Liver (tissue), 9 donors: Measurements from ENCODE around the gene SPSB1. TPM values are rescaled to one million over a fixed set of nuclear protein-coding genes. Genes with fewer than 3 reads are reported as not detected.

Experiments used
- DNase-seq: peaks from one replicate; pipeline ENCODE4 v3.0.0-alpha.2; 2017; ENCODE audit warnings: low spot score
- H3K27ac ChIP-seq, 2 donors: one replicate each; pipeline ENCODE4 v1.7.0; 2013; ENCODE audit warnings: inconsistent platforms in 2 of 2, low read length in 2 of 2, control low read depth in 1 of 2, low read depth in 1 of 2, mild to moderate bottlenecking in 1 of 2
- H3K27me3 ChIP-seq, 4 donors: one replicate each; pipeline versions ENCODE4 v1.6.1 to v1.7.0; 2013; ENCODE audit warnings: low read length in 3 of 4, inconsistent platforms in 1 of 4, mild to moderate bottlenecking in 1 of 4, moderate library complexity in 1 of 4; ENCODE audit not compliant: control insufficient read depth in 4 of 4, insufficient read depth in 4 of 4
- H3K36me3 ChIP-seq, 4 donors: one replicate each; pipeline versions ENCODE4 v1.6.1 to v1.7.0; 2013; ENCODE audit warnings: low read length in 3 of 4, mild to moderate bottlenecking in 3 of 4, low read depth in 1 of 4, moderate library complexity in 1 of 4; ENCODE audit not compliant: control insufficient read depth in 4 of 4, insufficient read depth in 3 of 4
- H3K4me1 ChIP-seq, 4 donors: one replicate each; pipeline versions ENCODE4 v1.6.1 to v1.7.0; 2013; ENCODE audit warnings: low read length in 3 of 4, mild to moderate bottlenecking in 3 of 4, moderate library complexity in 1 of 4; ENCODE audit not compliant: control insufficient read depth in 4 of 4, insufficient read depth in 4 of 4
- H3K4me3 ChIP-seq, 3 donors: one replicate each; pipeline versions ENCODE4 v1.6.1 to v1.7.0; 2013; ENCODE audit warnings: low read length in 3 of 3, control low read depth in 1 of 3, low read depth in 1 of 3, mild to moderate bottlenecking in 1 of 3
- H3K9ac ChIP-seq, 2 donors: one replicate each; pipeline ENCODE4 v1.7.0; 2013; ENCODE audit warnings: low read length in 2 of 2, mild to moderate bottlenecking in 2 of 2, moderate library complexity in 2 of 2, control low read depth in 1 of 2, low read depth in 1 of 2
- H3K9me3 ChIP-seq, 4 donors: one replicate each; pipeline versions ENCODE4 v1.6.1 to v1.7.0; 2013; ENCODE audit warnings: low read length in 3 of 4; ENCODE audit not compliant: control insufficient read depth in 4 of 4
- ATF3 ChIP-seq: IDR thresholded peaks from 2 replicates; pipeline ENCODE4 v1.6.1; 2016; ENCODE audit warnings: antibody characterized with exemption
- CTCF ChIP-seq: fragments of 150-350 bp; IDR thresholded peaks from 2 replicates; pipeline ENCODE4 v1.5.1; 2017; ENCODE audit warnings: improper control_type of control experiment, low read depth, low read length; ENCODE audit not compliant: missing input control
- EGR1 ChIP-seq, 2 donors: IDR thresholded peaks; 2 replicates each; pipeline ENCODE4 v1.6.1; 2016 to 2018; ENCODE audit warnings: antibody characterized with exemption in 2 of 2, low read depth in 2 of 2
- FOXA1 ChIP-seq: IDR thresholded peaks from 2 replicates; pipeline ENCODE4 v1.6.1; 2016; ENCODE audit warnings: antibody characterized with exemption
- FOXA2 ChIP-seq: IDR thresholded peaks from 2 replicates; pipeline ENCODE4 v1.6.1; 2016; ENCODE audit warnings: antibody characterized with exemption
- GABPA ChIP-seq, 2 donors: IDR thresholded peaks in 1 of 2; conservative IDR thresholded peaks in 1 of 2; 2 replicates each; pipeline ENCODE4 v1.6.1; 2016; ENCODE audit warnings: antibody characterized with exemption in 2 of 2, mild to moderate bottlenecking in 1 of 2, moderate library complexity in 1 of 2
- HNF4A ChIP-seq, 2 donors: conservative IDR thresholded peaks; 2 replicates each; pipeline ENCODE4 v1.6.1; 2016; ENCODE audit warnings: antibody characterized with exemption in 2 of 2, mild to moderate bottlenecking in 2 of 2
- HNF4G ChIP-seq: IDR thresholded peaks from 2 replicates; pipeline ENCODE4 v1.6.1; 2016; ENCODE audit warnings: antibody characterized with exemption
- JUND ChIP-seq, 2 donors: IDR thresholded peaks; 2 replicates each; pipeline ENCODE4 v1.6.1; 2016; ENCODE audit warnings: antibody characterized with exemption in 2 of 2
- NR2F2 ChIP-seq: IDR thresholded peaks from 2 replicates; pipeline ENCODE4 v1.6.1; 2016; ENCODE audit warnings: antibody characterized with exemption
- RXRA ChIP-seq, 2 donors: IDR thresholded peaks; 2 replicates each; pipeline ENCODE4 v1.6.1; 2017 to 2018; ENCODE audit warnings: antibody characterized with exemption in 2 of 2, mild to moderate bottlenecking in 1 of 2
- SP1 ChIP-seq: IDR thresholded peaks from 2 replicates; pipeline ENCODE4 v1.6.1; 2018; ENCODE audit warnings: antibody characterized with exemption, mild to moderate bottlenecking
- TAF1 ChIP-seq: conservative IDR thresholded peaks from 2 replicates; pipeline ENCODE4 v1.6.1; 2016; ENCODE audit warnings: antibody characterized with exemption, mild to moderate bottlenecking
- YY1 ChIP-seq: IDR thresholded peaks from 2 replicates; pipeline ENCODE4 v1.6.1; 2016; ENCODE audit warnings: antibody characterized with exemption, mild to moderate bottlenecking
- ZBTB33 ChIP-seq: IDR thresholded peaks from 2 replicates; pipeline ENCODE4 v1.6.1; 2016; ENCODE audit warnings: antibody characterized with exemption
- WGBS: extraction: QIAGEN DNeasy Blood & Tissue Kit; methylation state at CpG from one replicate; pipeline ENCODE4 v1.1.7; 2013; 5-methylcytosine and 5-hydroxymethylcytosine counted together
- polyA plus RNA-seq, 2 donors: library from polyadenylated mRNA; stranded (reverse) in 1 of 2; unstranded in 1 of 2; fragments of 200-250 nt in 1 of 2; fragments of >200 nt in 1 of 2; fragmentation: Nextera tagmentation in 1 of 2; extraction: Ambion mirVana in 1 of 2; gene quantifications; one replicate each; pipeline versions ENCODE4 v1.2.1 to v1.2.3, GENCODE V29; 2013 to 2015
- total RNA-seq, 2 donors: library from RNA; depleted of rRNA; stranded (reverse); fragments of >200 nt; gene quantifications; one replicate each; pipeline ENCODE4 v1.2.3, GENCODE V29; 2014
- TF ChIP-seq, protein P1 (sequence below): IDR thresholded peaks from 2 replicates; pipeline ENCODE4 v1.6.1; 2016; ENCODE audit warnings: antibody characterized with exemption, mild to moderate bottlenecking
- TF ChIP-seq, protein P2 (sequence below): IDR thresholded peaks from 2 replicates; pipeline ENCODE4 v1.6.1; 2016; ENCODE audit warnings: antibody characterized with exemption
- donor health status: healthy.
- donor health status: healthy.
- donor health status: healthy.
- donor health status: healthy.
- donor health status: healthy.

Gene SPSB1
- total and polyA plus RNA-seq, 4 donors, result 4.1 to 22.6 (median 14.8) TPM

DNA sequence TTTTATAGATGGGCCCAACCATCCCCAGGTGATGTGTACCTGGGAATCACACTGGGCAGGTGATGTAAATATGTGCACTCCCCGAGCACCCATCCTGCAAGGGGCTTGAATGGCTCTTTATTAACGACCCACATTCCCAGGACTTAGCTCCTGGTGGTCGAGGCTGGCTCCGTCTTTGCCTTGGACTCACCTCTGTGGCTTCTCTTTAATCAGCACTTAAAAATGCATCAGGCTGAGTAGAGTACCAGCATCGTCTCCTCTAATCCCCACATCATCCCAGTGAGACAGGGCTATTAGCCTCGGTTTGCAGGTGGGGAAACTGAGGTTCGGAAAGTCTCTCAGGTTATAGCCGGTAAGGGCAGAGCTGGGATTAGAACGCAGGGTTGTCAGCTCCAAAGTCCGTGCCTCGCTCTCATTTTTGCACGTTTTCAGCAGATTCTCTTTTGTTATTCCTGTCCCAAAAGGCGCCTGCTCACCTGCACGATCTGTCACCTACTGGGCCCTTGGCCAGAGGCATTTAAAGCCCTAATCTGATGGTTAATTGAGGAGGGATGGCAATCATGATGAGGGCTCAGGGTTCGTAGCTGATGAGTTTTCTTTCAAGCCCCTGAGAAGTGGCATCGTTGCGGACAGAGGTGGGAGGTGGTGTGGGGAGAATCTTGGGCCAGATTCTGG is 29.4 kb downstream of the SPSB1 start:
- TF ChIP-seq HNF4G (no peak), FOXA2 (no peak), YY1 (no peak), HNF4A (conservative IDR thresholded peaks at IDR 0.05) (no peak), NR2F2 (no peak), GABPA (IDR thresholded peaks at IDR 0.05 in 1 of 2, conservative IDR thresholded peaks at IDR 0.05 in 1 of 2) (no peak), TAF1 (no peak), ZBTB33 (no peak), RXRA (IDR thresholded peaks at IDR 0.05) (no peak), SP1 (no peak), JUND (IDR thresholded peaks at IDR 0.05) (no peak), EGR1 (IDR thresholded peaks at IDR 0.05; ENCODE audit: low read depth in 2 of 2) (no peak), FOXA1 (no peak), ATF3 (no peak), CTCF (no peak)
- TF ChIP-seq, protein P1, sequence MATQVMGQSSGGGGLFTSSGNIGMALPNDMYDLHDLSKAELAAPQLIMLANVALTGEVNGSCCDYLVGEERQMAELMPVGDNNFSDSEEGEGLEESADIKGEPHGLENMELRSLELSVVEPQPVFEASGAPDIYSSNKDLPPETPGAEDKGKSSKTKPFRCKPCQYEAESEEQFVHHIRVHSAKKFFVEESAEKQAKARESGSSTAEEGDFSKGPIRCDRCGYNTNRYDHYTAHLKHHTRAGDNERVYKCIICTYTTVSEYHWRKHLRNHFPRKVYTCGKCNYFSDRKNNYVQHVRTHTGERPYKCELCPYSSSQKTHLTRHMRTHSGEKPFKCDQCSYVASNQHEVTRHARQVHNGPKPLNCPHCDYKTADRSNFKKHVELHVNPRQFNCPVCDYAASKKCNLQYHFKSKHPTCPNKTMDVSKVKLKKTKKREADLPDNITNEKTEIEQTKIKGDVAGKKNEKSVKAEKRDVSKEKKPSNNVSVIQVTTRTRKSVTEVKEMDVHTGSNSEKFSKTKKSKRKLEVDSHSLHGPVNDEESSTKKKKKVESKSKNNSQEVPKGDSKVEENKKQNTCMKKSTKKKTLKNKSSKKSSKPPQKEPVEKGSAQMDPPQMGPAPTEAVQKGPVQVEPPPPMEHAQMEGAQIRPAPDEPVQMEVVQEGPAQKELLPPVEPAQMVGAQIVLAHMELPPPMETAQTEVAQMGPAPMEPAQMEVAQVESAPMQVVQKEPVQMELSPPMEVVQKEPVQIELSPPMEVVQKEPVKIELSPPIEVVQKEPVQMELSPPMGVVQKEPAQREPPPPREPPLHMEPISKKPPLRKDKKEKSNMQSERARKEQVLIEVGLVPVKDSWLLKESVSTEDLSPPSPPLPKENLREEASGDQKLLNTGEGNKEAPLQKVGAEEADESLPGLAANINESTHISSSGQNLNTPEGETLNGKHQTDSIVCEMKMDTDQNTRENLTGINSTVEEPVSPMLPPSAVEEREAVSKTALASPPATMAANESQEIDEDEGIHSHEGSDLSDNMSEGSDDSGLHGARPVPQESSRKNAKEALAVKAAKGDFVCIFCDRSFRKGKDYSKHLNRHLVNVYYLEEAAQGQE, result no peak
- TF ChIP-seq, protein P2, sequence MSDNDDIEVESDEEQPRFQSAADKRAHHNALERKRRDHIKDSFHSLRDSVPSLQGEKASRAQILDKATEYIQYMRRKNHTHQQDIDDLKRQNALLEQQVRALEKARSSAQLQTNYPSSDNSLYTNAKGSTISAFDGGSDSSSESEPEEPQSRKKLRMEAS, result no peak
- H3K9me3 ChIP-seq, result no peaks in the 10 kb centered on the region
- H3K9ac ChIP-seq, result no peak overlapping the region
- peaks cover 0 to 4% (median 0%) of the 10 kb centered on the region in 4 donors for H3K36me3 ChIP-seq
- no peaks in the 10 kb centered on the region for H3K4me1 ChIP-seq
- no peak overlapping the region for H3K4me3 ChIP-seq
- H3K27me3 ChIP-seq, result no peaks in the 10 kb centered on the region
- DNase-seq, result no peak
- H3K27ac ChIP-seq, result no peak overlapping the region
- WGBS, result 85% methylated on average over 17 of the region's 17 CpGs
